Prostate gland (tissue), 2 donors: ENCODE data around the gene SH3BGRL3. TPM values are rescaled to one million over a fixed set of nuclear protein-coding genes. Genes with fewer than 3 reads are reported as not detected.

Source experiments
- DNase-seq: peaks from one replicate; pipeline ENCODE4 v3.0.0-alpha.2; 2019; ENCODE audit warnings: low spot score
- H3K27ac ChIP-seq, 2 donors: fragments of 200-600 bp; sonication (generic); 2 replicates each; pipeline ENCODE4 v1.5.1; 2017 to 2019
- H3K27me3 ChIP-seq: fragments of 200-600 bp; sonication (generic); replicated peaks from 2 replicates; pipeline ENCODE4 v1.5.1; 2019; ENCODE audit not compliant: insufficient read depth
- H3K36me3 ChIP-seq, 2 donors: fragments of 200-600 bp; sonication (generic); 1 replicate in 1 of 2; 2 replicates in 1 of 2; pipeline versions ENCODE4 v1.5.1 to v1.8.1; 2017 to 2019
- H3K4me1 ChIP-seq: fragments of 200-600 bp; sonication (generic); replicated peaks from 2 replicates; pipeline ENCODE4 v1.5.1; 2019
- H3K4me3 ChIP-seq, 2 donors: fragments of 200-600 bp; sonication (generic); 2 replicates each; pipeline ENCODE4 v1.5.1; 2017 to 2019
- H3K9me3 ChIP-seq: fragments of 200-600 bp; sonication (generic); 2 replicates; pipeline ENCODE4 v1.5.1; 2017
- POLR2A ChIP-seq: fragments of 450-650 bp; IDR thresholded peaks from one replicate; pipeline ENCODE4 v1.6.1; 2016; ENCODE audit warnings: antibody characterized with exemption, mild to moderate bottlenecking
- POLR2AphosphoS5 ChIP-seq: sonication (generic); formaldehyde crosslinking; IDR thresholded peaks from one replicate; pipeline ENCODE4 v1.6.1; 2017; ENCODE audit warnings: antibody characterized with exemption
- WGBS: methylation state at CpG from one replicate; pipeline ENCODE4 v1.1.5; 2018; 5-methylcytosine and 5-hydroxymethylcytosine counted together
- intact Hi-C: fragments of 100-400 bp; cut with DNase I; formaldehyde crosslinking; loops from one replicate; pipeline ENCODE4 v1.14.2; 2022
- total RNA-seq, 2 donors: library from RNA; depleted of rRNA; stranded (reverse); fragments of >200 nt; gene quantifications; one replicate each; pipeline ENCODE4 v1.1.0, GENCODE V29; 2016
- TF ChIP-seq, protein P1 (sequence below), 4 experiments: fragments of 200-600 bp in 2 of 4; fragments of 450-650 bp in 2 of 4; sonication (generic) in 2 of 4; IDR thresholded peaks; 1 replicate in 3 of 4; 2 replicates in 1 of 4; pipeline ENCODE4 v1.5.1; 2016 to 2019; ENCODE audit warnings: antibody characterized with exemption in 4 of 4, mild to moderate bottlenecking in 2 of 4, moderate library complexity in 2 of 4

SH3BGRL3 gene
- total RNA-seq, 2 donors from 2014 or later = 37.4 to 55.3 TPM

DNA sequence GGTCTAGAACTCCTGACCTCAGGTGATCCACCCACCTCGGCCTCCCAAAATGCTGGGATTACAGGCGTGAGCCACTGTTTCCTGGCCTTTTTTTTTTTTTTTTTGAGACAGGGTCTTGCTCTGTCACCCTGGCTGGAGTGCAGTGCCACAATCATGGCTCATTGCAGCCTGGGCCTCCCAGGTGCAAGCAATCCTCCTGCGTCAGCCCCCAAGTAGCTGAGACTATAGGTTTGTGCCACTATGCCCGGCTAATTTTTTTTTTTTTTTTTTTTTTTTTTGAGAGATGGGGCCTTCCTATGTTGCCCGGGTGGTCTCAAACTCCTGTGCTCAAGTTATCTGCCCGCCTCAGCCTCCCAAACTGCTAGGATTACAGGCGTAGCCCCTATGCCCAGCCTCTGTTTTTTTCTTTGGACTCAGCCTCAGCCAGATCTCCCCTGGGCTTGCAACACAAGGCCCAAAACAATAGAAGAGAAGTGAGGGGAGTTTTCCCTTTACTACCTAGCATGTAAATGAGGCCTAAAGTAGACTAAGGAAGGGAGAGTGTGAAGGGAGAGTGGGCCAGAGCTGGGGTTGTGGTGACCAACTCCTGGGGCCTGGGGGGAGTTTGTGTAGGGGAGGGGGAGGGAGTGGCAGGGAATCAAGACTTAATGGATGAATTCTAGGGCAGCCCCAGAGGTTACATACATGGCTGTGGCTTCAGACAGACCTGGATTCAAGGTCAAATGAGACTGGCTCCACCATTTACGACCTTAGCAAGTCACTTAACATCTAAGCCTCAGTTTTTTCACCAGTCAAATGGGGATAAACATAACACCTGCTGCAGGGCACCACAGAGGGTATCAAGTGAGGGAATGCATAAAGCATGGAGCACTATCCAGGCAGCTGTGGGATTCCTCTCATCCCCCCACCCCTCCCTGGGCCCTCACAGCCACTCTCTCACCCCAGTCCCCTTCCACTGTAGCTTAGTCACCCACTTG, 36.3 kb downstream of the SH3BGRL3 start:
- Histone ChIP-seq H3K4me1 (no peaks in the 10 kb centered on the region), H3K36me3 (no peaks in the 10 kb centered on the region), H3K27me3 (no peaks in the 10 kb centered on the region), H3K27ac (no peak overlapping the region), H3K4me3 (no peak overlapping the region), H3K9me3 (no peaks in the 10 kb centered on the region)
- DNase-seq = no peak
- no peak for TF ChIP-seq POLR2AphosphoS5
- TF ChIP-seq, protein P1, sequence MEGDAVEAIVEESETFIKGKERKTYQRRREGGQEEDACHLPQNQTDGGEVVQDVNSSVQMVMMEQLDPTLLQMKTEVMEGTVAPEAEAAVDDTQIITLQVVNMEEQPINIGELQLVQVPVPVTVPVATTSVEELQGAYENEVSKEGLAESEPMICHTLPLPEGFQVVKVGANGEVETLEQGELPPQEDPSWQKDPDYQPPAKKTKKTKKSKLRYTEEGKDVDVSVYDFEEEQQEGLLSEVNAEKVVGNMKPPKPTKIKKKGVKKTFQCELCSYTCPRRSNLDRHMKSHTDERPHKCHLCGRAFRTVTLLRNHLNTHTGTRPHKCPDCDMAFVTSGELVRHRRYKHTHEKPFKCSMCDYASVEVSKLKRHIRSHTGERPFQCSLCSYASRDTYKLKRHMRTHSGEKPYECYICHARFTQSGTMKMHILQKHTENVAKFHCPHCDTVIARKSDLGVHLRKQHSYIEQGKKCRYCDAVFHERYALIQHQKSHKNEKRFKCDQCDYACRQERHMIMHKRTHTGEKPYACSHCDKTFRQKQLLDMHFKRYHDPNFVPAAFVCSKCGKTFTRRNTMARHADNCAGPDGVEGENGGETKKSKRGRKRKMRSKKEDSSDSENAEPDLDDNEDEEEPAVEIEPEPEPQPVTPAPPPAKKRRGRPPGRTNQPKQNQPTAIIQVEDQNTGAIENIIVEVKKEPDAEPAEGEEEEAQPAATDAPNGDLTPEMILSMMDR (IDR thresholded peaks at IDR 0.05) = no peak
- no peak for TF ChIP-seq POLR2A
- 83% methylated on average over 8 of the region's 8 CpGs for WGBS
- intact Hi-C loops = no loop called here

DNA sequence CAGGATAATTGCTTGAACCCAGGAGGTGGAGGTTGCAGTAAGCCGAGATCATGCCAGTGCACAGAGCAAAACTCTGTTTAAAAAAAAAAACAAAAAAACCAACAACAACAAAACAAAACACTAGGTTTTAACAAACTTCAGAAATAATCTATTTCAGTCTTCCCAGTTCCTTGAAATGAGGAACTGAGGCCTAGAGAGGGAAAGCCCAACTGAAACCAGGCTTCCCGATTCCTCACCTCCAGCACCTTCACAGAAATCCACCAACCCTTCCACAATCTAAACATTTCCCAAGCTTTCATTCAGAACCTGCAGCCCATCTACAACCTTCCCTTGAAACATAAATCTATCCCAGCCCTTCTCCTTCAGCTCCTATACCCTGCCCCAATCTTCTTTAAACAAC, 37.3 kb downstream of the SH3BGRL3 start:
- intact Hi-C loops = no loop called here

DNA sequence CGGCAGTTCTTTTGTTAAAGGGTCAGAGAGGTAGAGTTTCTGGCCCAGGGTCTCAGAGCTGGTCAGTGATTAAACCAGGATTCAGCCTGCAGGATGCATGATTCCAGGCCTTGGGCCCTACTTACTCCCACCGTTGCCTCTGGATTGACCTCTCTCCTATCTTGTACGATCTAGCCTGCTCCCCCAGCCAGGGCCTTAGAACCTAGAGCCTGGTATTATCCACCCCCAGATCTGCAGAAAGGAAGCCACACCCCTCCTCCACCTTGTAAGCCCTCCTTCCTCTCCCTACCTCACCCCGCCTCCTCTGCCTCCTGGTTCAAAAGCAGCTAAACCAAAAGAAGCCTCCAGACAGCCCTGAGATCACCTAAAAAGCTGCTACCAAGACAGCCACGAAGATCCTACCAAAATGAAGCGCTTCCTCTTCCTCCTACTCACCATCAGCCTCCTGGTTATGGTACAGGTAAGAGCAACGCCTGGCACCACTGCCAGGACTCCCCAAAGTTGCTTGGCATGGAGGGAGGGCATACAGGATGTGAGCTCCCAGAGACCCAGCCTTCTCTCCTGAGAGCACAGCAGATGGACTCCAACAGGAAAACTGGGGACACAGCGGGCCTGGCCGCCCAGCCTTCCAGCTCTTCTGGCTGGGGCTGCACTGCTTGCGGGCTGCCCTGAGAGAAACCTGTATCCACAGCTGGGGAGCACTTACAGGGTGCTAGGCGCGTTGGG, 37.9 kb downstream of the SH3BGRL3 start, which contains the start of gene CD52:
CD52 (plus strand) TSS at position 347 of the 726 bp plus-strand sequence; CDS start at position 407, 60 bp downstream.
- no peaks in the 10 kb centered on the region for H3K4me1 ChIP-seq
- no peak within 1 kb of the TSS for H3K4me3 ChIP-seq
- no peaks in the 10 kb centered on the region for H3K36me3 ChIP-seq
- TF ChIP-seq POLR2A = no peak
- no peaks in the 10 kb centered on the region for H3K9me3 ChIP-seq
- H3K27ac ChIP-seq = no peak within 1 kb of the TSS
- no peaks in the 10 kb centered on the region for H3K27me3 ChIP-seq
- intact Hi-C loops = no loop called here
- DNase-seq = no peak
- 67% methylated on average over 12 of the region's 12 CpGs for WGBS

More for the DNA sequence above, 37.3 kb downstream of the SH3BGRL3 start:
- WGBS = 88% methylated on average over 2 of the region's 2 CpGs
- DNase-seq = no peak
- H3K36me3 ChIP-seq = no peaks in the 10 kb centered on the region
- no peaks in the 10 kb centered on the region for H3K4me1 ChIP-seq
- no peaks in the 10 kb centered on the region for H3K9me3 ChIP-seq
- no peaks in the 10 kb centered on the region for H3K27me3 ChIP-seq
- H3K4me3 ChIP-seq = no peak overlapping the region
- TF ChIP-seq, protein P1 (IDR thresholded peaks at IDR 0.05) = no peak
- no peak for TF ChIP-seq POLR2AphosphoS5
- TF ChIP-seq POLR2A = no peak
- no peak overlapping the region for H3K27ac ChIP-seq

DNA sequence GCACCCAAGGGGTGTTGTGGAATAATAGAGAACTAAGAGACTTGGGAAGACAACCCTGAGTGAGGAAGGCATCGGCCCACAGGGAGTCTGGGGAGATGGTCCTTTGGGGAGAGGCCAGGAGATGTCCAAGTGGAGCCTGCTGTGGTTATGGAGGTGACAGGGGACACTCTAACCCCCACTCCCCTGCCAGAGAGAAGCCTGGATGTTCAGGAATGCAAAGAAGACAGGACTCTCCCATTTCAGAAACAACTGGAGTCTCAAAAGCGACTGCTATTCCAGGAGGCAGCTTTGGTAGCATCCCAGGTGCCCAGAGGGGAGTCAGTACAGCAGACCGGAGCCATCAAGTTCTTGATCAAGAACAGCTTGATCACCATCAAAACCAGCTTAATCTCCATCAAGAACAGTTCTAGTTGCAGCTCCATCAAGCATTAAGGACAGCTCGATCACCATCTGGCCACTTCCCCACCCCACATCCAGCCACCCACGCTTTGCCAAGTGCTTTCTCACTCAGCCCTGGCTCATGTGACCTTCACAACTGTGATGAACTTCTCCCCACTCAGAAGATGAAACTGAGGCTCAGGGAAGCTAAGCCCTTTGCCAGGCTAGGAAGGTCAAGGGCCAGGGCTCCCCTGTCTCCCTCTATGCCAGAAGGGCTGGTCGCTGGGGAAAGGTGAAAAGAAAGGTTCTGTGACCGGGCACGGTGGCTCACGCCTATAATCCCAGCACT, 38.6 kb downstream of the SH3BGRL3 start:
- no peak for DNase-seq
- no peak for TF ChIP-seq POLR2A
- TF ChIP-seq, protein P1 (IDR thresholded peaks at IDR 0.05) = no peak
- no peak for TF ChIP-seq POLR2AphosphoS5
- no peak overlapping the region for H3K4me3 ChIP-seq
- H3K27ac ChIP-seq = no peak overlapping the region
- H3K36me3 ChIP-seq = no peaks in the 10 kb centered on the region
- 82% methylated on average over 9 of the region's 9 CpGs for WGBS
- intact Hi-C loops = no loop called here
- no peaks in the 10 kb centered on the region for H3K9me3 ChIP-seq
- no peaks in the 10 kb centered on the region for H3K27me3 ChIP-seq
- H3K4me1 ChIP-seq = no peaks in the 10 kb centered on the region

DNA sequence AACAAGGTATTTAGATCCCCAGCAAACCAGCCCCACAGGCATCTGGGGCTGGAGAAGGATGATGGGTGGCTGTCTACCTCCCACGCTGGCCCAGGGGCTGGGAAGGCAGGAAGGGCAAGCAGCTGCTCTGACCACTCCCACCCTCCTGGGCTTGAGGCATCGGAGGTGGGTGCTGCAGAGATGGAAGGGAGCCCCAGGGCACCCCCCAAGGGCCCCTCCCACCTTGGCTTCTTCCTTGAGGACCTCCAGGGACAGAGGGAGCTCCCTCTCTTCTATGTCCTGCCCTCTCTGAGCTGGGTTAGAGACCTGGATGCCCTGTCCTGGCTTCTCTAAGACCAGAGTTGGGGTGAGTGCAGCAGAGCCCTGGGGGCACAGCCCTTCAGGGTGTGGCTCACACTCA, 41.0 kb downstream of the SH3BGRL3 start:
- Histone ChIP-seq H3K27me3 (no peaks in the 10 kb centered on the region), H3K9me3 (no peaks in the 10 kb centered on the region), H3K4me1 (no peaks in the 10 kb centered on the region), H3K36me3 (no peaks in the 10 kb centered on the region), H3K27ac (no peak overlapping the region), H3K4me3 (no peak overlapping the region)
- WGBS = 88% methylated on average over 2 of the region's 2 CpGs
- TF ChIP-seq POLR2A (no peak), POLR2AphosphoS5 (no peak)
- TF ChIP-seq, protein P1 (IDR thresholded peaks at IDR 0.05) = no peak
- DNase-seq = no peak
- intact Hi-C loops = loop anchor here (2.0 to 5.0 kb wide), 3 partner anchors 46 to 209 kb away; partner anchors contain the start of genes C1orf232, PDIK1L and ZNF593
